B cell (primary cell): Measurements from ENCODE around the gene HSPA1A. TPM values are rescaled to one million over a fixed set of nuclear protein-coding genes. Genes with fewer than 3 reads are reported as not detected.
A peak's percentile ranks its signal among the peaks of the same experiment; 100 is the strongest.

Experiments
- ATAC-seq: fragments of 200-7000 bp; cut with Tn5 transposase; one replicate; pipeline ENCODE4 v1.10.0; 2021; ENCODE audit warnings: low read depth, mild to moderate bottlenecking, moderate number of reproducible peaks, moderate library complexity
- CTCF ChIA-PET: fragments of 350-600 bp; sonication (Branson Sonifier 250); formaldehyde crosslinking; loops from one replicate; lab custom pipeline; 2021; ENCODE audit warnings: antibody characterized with exemption, inconsistent platforms; lab: Charles Lee
- POLR2A ChIA-PET: fragments of 350-600 bp; sonication (Branson Sonifier 250); formaldehyde crosslinking; loops from one replicate; lab custom pipeline; 2021; ENCODE audit warnings: antibody characterized with exemption; lab: Charles Lee
- DNase-seq: peaks from one replicate; pipeline ENCODE4 v3.0.0; 2013
- H2AFZ ChIP-seq: 2 replicates; pipeline ENCODE4 v1.6.1; 2012; ENCODE audit warnings: mild to moderate bottlenecking, low read depth, low read length; ENCODE audit not compliant: insufficient read depth, poor library complexity, severe bottlenecking
- H3K27ac ChIP-seq, 2 donors: 1 replicate in 1 of 2; 2 replicates in 1 of 2; pipeline ENCODE4 v1.5.1; 2012 to 2013; ENCODE audit warnings: low read length in 2 of 2, mild to moderate bottlenecking in 2 of 2, moderate library complexity in 1 of 2
- H3K27me3 ChIP-seq, 4 experiments: fragments of 200-600 bp in 1 of 4; sonication (generic) in 1 of 4; replicated peaks in 1 of 4; 1 replicate in 2 of 4; 2 replicates in 2 of 4; pipeline versions ENCODE4 v1.6.1 to v1.7.0; 2013 to 2016; ENCODE audit warnings: low read length in 3 of 4, mild to moderate bottlenecking in 2 of 4, mixed read lengths in 1 of 4, moderate library complexity in 1 of 4; ENCODE audit not compliant: insufficient read depth in 4 of 4, control insufficient read depth in 3 of 4; ENCODE audit errors: control extremely low read depth in 1 of 4
- H3K36me3 ChIP-seq, 2 experiments: replicated peaks in 1 of 2; 1 replicate in 1 of 2; 2 replicates in 1 of 2; pipeline versions ENCODE4 v1.6.1 to v1.7.1; 2013; ENCODE audit warnings: low read length in 1 of 2; ENCODE audit not compliant: insufficient read depth in 2 of 2, control insufficient read depth in 1 of 2; ENCODE audit errors: control extremely low read depth in 1 of 2, extremely low read depth in 1 of 2
- H3K4me1 ChIP-seq, 2 donors: fragments of 200-600 bp in 1 of 2; sonication (generic) in 1 of 2; 1 replicate in 1 of 2; 2 replicates in 1 of 2; pipeline versions ENCODE4 v1.5.1 to v1.6.1; 2013 to 2017; ENCODE audit warnings: low read length in 2 of 2; ENCODE audit not compliant: control insufficient read depth in 2 of 2, insufficient read depth in 2 of 2
- H3K4me2 ChIP-seq: replicated peaks from 2 replicates; pipeline ENCODE3; 2012; ENCODE audit warnings: mild to moderate bottlenecking, low read depth, low read length; ENCODE audit not compliant: poor library complexity, severe bottlenecking
- H3K4me3 ChIP-seq, 5 experiments: fragments of 200-600 bp in 1 of 5; sonication (generic) in 1 of 5; 1 replicate in 3 of 5; 2 replicates in 2 of 5; pipeline versions ENCODE4 v1.5.1 to v1.7.0; 2011 to 2016; ENCODE audit warnings: low read length in 4 of 5, mild to moderate bottlenecking in 4 of 5, low read depth in 2 of 5, control low read depth in 1 of 5, moderate library complexity in 1 of 5; ENCODE audit not compliant: insufficient read depth in 1 of 5; ENCODE audit errors: control extremely low read depth in 1 of 5, extremely low read depth in 1 of 5
- H3K79me2 ChIP-seq: fragments of 200-600 bp; sonication (generic); one replicate; pipeline ENCODE4 v1.6.0; 2016; ENCODE audit warnings: low read length; ENCODE audit not compliant: control insufficient read depth, insufficient read depth
- H3K9ac ChIP-seq: fragments of 200-600 bp; sonication (generic); 2 replicates; pipeline ENCODE4 v1.6.1; 2017; ENCODE audit warnings: mild to moderate bottlenecking, low read length, moderate library complexity
- H3K9me3 ChIP-seq, 3 donors: one replicate each; pipeline versions ENCODE4 v1.6.1 to v1.7.1; 2013; ENCODE audit warnings: low read length in 2 of 3; ENCODE audit not compliant: control insufficient read depth in 2 of 3, insufficient read depth in 1 of 3; ENCODE audit errors: control extremely low read depth in 1 of 3
- H4K20me1 ChIP-seq: 2 replicates; pipeline ENCODE4 v1.6.0; 2012; ENCODE audit warnings: mild to moderate bottlenecking, low read length; ENCODE audit not compliant: insufficient read depth, control insufficient read depth, poor library complexity, severe bottlenecking
- H3K27ac Mint-ChIP-seq: one replicate; pipeline ENCODE4 v1.8.0; 2021; ENCODE audit warnings: mixed read lengths
- H3K27me3 Mint-ChIP-seq: one replicate; pipeline ENCODE4 v1.8.0; 2021; ENCODE audit warnings: mixed read lengths
- H3K4me1 Mint-ChIP-seq: one replicate; pipeline ENCODE4 v1.8.0; 2021; ENCODE audit warnings: mixed read lengths
- H3K4me3 Mint-ChIP-seq: one replicate; pipeline ENCODE4 v1.8.0; 2021; ENCODE audit warnings: mixed read lengths
- H3K9me3 Mint-ChIP-seq: one replicate; pipeline ENCODE4 v1.8.0; 2022; ENCODE audit warnings: mixed read lengths; ENCODE audit not compliant: insufficient read depth
- CTCF ChIP-seq: fragments of 200-600 bp; IDR thresholded peaks from one replicate; pipeline ENCODE4 v1.8.0; 2022; ENCODE audit warnings: antibody characterized with exemption, mild to moderate bottlenecking
- EZH2 ChIP-seq: IDR thresholded peaks from 2 replicates; pipeline ENCODE4 v1.6.1; 2012; ENCODE audit warnings: borderline replicate concordance, low read depth, mild to moderate bottlenecking, moderate library complexity, low read length; ENCODE audit not compliant: insufficient read depth, poor library complexity, severe bottlenecking
- WGBS: methylation state at CpG from one replicate; pipeline ENCODE4 v1.1.5; 2013; ENCODE audit warnings: missing lambda C conversion rate; ENCODE audit not compliant: insufficient coverage; 5-methylcytosine and 5-hydroxymethylcytosine counted together
- intact Hi-C: fragments of 100-400 bp; cut with micrococcal nuclease; formaldehyde crosslinking; loops from one replicate; pipeline ENCODE4 v1.10.0; 2022
- polyA plus RNA-seq: library from polyadenylated mRNA; depleted of rRNA; stranded (reverse); fragments of >200 nt; gene quantifications from 2 replicates; pipeline ENCODE4 v1.2.3, GENCODE V29; 2012
- total RNA-seq, 2 donors: library from RNA; stranded (reverse); fragments of 120-200 nt in 1 of 2; gene quantifications; 1 replicate in 1 of 2; 2 replicates in 1 of 2; pipeline versions ENCODE4 v1.2.3 to v1.2.4, GENCODE V29; 2013 to 2022

HSPA1A gene
- total and polyA plus RNA-seq, 2 donors (not counting 1 experiment from before 2014, with no cell fraction given) = 61.2 to 129 TPM

GRCh38 chr6:31831350-31832215 is 16.2 kb downstream of the HSPA1A start:
- peaks cover 31 to 57% of the 10 kb centered on the region in 2 donors for H3K4me1 ChIP-seq
- no peak overlapping the region for H2AFZ ChIP-seq
- H3K4me2 ChIP-seq = peak overlapping the region; percentile 96
- CTCF ChIA-PET = interaction anchor here (0.8 to 4.7 kb wide), 24 partner anchors 14 to 490 kb away, joined by 3 to 75 read pairs (median 9); partner anchors contain the start of genes ABHD16A, ATP6V1G2, CLIC1 and DDAH2
- Mint-ChIP-seq H3K27me3 (no peaks in the 10 kb centered on the region), H3K4me3 (peak overlapping the region; percentile 96), H3K4me1 (peaks cover 43% of the 10 kb centered on the region), H3K27ac (no peak overlapping the region), H3K9me3 (no peaks in the 10 kb centered on the region)
- WGBS = 88% methylated on average over 6 of the region's 15 CpGs
- no peaks in the 10 kb centered on the region for H3K9me3 ChIP-seq
- H3K4me3 ChIP-seq = no peak overlapping the region
- H3K9ac ChIP-seq = no peak overlapping the region
- POLR2A ChIA-PET = interaction anchor here (0.6 to 4.9 kb wide), 10 partner anchors 17 to 239 kb away, joined by 3 to 37 read pairs (median 6); partner anchors contain the start of genes CSNK2B, DDAH2, HSPA1A and HSPA1L
- no peak for TF ChIP-seq CTCF
- TF ChIP-seq EZH2 = no peak
- H3K27ac ChIP-seq = no peak overlapping the region
- intact Hi-C loops = loop anchor here (2.0 to 10.0 kb wide), 3 partner anchors 17 to 143 kb away; partner anchors contain the start of genes DXO, HSPA1A and HSPA1L
- ATAC-seq (no peak), DNase-seq (no peak)
- peaks cover 36% of the 10 kb centered on the region for H3K79me2 ChIP-seq
- no peaks in the 10 kb centered on the region for H3K27me3 ChIP-seq
- H3K36me3 ChIP-seq = no peaks in the 10 kb centered on the region
- H4K20me1 ChIP-seq = peaks cover 5% of the 10 kb centered on the region
